Ecto neural progenitor cell (in vitro differentiated cells): ENCODE data around the gene GOPC.
"Not testable (repeated sequence)": the region's sequence is repeated elsewhere in the genome, so short reads cannot be mapped to it uniquely, and the experiment has no call there.

ENCODE experiments used
- DNase-seq: peaks from one replicate; pipeline ENCODE4 v3.0.0-alpha.2; 2018; ENCODE audit warnings: low spot score

Gene GOPC

DNA sequence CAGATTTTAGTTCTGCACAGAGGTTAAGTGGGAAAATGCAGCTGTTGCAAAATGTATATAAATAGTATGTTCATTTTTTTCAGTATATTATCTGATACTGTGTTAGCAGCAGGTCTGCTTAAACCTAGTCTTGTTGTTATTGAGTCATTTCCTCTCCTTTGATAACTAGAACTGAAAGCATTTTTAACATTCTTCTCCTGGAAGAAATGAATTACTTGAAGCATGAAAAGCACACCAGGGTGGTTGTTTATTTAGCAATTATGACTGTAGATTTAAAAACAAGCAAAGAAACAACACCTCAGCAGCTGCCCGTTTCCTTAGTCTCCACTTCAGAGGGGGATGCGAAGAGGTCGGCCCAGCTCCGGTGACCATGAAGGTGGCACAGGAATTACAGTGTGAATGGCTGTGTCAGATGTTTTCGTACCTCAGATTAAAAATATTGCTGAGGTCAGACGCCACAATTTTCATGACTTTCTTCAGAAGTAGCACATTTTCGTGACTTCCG is 53.5 kb downstream of the GOPC start:
- no peak for DNase-seq

GRCh38 chr6:117547688-117548621 is 54.4 kb downstream of the GOPC start:
- no peak for DNase-seq

- no peak for DNase-seq
Observed at GRCh38 chr6:117546674-117547073, 55.6 kb downstream of the GOPC start.

GRCh38 chr6:117545161-117545595 is 57.1 kb downstream of the GOPC start:
- DNase-seq: no peak

- DNase-seq: no peak
Observed at GRCh38 chr6:117544716-117545115, 57.6 kb downstream of the GOPC start.

GRCh38 chr6:117542493-117542892 is 59.8 kb downstream of the GOPC start:
- no peak for DNase-seq

DNA sequence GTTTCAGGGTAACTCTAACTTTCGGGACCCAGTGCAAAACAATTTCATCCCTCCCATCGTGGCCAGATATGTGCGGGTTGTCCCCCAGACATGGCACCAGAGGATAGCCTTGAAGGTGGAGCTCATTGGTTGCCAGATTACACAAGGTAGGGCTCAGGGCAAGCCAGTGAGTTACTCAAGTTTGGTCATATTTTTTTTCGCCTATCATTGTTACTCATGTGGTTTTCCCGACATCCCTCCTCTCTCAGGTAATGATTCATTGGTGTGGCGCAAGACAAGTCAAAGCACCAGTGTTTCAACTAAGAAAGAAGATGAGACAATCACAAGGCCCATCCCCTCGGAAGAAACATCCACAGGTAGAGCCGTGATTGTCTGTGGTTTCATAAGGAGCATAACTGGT is 61.6 kb downstream of the GOPC start:
- DNase-seq: no peak

- DNase-seq: no peak
Observed at GRCh38 chr6:117538615-117539014, 63.7 kb downstream of the GOPC start.

DNA sequence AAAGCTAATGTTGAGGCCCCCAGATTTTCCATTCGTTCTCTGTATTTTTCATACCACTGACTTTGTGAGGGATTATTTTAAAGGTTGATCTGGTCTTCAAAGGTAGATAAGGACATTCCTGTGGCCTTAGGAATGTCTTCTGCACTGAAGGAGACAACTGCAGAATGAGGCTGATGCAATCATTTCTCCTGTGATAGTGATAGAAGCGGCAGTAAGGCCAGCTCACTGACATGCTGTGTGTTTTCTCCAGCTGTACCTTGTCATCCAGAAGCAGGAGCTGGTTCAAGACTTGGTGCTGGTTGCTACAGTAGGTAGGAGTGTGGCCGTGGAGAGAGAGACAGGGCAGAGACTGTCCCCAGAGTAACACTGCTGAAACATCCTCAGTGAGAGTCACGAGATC is 66.0 kb downstream of the GOPC start:
- no peak for DNase-seq

DNA sequence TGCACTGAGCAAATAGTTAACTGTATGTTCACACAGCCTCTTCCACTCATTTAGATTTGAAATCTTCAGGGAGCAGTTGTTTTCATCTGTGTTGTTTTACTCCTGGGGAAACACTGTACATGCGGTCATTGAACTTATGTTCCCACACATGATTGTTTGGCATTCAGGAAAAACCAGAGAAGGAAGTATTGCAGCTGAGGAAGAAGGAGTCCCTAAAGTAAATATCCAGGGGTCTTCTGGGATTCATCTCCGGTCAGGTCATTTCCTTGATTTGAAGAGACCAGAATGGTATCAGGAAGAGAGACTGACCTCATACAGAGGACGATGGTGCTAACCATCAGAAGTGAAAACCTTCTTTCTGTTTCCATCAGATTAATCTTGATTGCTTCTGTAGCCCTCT is 67.3 kb downstream of the GOPC start:
- DNase-seq: no peak

DNA sequence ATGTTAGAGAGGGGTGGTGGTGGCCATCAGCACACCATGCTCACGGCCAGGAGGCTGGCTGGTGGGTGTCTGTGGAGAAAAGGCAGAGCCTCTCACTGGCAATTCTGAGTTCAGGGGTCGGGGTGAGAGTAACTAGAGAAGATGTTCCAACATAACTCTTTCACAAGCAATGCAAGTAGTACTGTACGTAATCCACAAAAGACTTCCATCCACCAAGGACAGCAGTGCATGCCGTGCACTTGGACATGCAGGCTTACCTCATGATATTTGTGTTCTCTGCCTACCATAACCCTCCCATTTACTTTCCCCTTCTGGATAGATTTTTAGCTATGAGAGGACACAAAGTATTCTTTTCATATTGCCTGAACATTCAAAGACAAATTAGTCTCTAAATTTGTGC is 68.5 kb downstream of the GOPC start:
- DNase-seq: no peak

DNA sequence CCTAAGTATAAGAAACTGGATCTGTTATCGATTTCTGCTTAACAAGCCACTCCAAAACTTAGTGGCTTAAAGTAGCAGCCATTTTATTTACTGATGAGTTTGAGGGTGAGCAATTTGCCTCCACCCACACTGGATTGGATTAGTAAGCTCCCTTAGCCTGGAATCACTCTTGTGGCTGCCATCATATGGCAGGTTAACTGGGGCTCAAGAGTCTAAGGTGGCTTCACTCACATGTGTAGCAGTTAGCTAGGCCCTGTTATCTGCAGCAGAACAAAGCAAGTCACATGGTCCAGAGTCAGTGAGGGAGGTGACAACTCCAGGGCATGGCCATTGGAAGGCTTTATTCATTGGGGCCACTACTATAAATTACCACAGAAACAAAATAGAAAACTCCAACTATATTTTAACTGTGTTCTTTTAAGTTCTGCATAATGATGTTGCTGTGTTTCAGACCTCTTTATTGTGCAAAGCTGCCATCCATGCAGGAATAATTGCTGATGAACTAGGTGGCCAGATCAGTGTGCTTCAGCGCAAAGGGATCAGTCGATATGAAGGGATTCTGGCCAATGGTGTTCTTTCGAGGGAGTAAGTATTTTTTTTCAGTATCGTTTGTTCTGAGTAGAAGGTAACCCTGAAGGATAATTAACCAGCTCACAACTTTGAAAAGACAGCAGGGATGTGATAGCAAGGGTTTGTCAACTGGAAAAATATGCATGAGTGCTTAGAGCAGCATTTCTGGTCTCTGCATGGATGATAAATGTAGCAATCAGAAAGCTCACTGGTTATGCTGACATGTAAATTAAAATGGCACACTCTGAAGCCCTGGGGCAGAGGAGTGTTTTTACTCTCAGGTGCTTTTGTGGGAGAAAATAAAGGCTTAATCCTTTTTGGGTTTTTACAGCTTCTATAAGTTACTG is 70.2 kb downstream of the GOPC start:
- DNase-seq: no peak

GRCh38 chr6:117531346-117531745 is 71.0 kb downstream of the GOPC start:
- DNase-seq: no peak

GRCh38 chr6:117530467-117531242 is 71.7 kb downstream of the GOPC start:
- DNase-seq: no peak

DNA sequence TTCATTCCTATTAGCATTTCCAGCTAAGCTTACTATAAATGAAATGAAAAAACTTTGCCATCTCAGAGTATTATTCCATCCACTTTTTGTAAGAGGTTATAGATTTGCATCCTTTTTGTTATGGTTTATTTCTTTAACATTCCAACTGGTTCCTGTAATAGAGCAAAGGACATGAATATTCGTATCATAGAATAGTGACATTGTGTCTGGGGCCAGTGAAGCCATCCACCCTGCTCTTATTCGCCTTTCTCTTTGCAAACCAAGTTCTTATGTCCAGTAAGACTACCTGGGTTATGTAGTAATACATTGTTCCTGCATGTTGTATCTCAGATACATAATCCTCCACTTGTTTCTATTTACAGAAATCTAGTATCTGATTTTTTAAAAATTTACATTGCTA is 76.7 kb downstream of the GOPC start:
- no peak for DNase-seq

DNA sequence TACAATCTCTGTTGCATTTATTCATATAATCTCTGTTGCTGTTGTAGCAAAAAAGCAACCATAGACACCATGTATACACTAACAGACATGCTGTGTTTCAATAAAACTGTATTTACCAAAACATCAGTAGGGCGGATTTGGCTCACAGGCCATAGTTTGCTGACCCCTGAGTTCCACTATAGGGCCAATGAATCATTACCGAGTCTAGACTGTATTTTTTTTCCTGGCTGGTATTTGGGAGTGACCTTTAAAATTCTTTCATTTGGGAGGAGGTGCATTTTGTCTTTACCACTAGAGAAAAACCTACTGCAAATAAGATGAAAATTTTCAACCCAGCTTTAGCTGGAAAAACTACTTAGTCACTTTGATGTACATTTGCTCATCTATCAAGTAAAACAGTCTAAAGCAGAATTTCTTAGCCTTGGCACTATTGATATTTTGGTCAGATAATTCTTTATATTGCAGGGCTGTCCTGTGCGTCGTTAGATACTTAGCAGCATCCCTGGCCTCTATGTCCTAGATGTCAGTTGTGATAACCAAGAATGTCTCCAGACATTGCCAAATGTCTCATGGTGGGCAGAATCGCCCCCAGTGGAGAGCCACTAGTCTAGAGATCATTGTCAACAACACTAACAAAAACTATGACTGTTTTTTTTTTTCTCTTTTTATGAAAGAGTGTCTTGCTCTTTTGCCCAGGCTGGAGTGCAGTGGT is 80.4 kb downstream of the GOPC start:
- no peak for DNase-seq

GRCh38 chr6:117520603-117521395 is 81.5 kb downstream of the GOPC start:
- DNase-seq: no peak

DNA sequence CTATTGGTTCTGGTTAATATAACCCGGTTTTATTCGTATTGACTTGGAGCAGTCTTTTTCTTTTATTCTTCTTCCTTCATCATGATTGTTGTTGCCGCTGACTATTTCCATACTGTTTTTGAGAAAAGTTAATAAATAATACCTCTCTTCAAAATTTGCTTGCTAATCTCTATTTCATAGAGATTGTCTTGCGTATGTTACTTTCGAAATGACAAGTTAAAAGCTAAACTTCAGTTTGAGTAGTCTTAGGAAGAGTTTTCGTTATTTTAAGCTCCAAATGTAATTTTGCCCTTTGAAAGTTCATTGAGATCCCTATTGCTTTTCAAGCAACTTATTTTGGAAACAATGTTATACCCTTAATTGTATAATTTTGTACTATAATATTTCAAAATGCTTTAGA is 83.4 kb downstream of the GOPC start:
- no peak for DNase-seq

GRCh38 chr6:117517995-117518394 is 84.3 kb downstream of the GOPC start:
- not testable (repeated sequence) for DNase-seq

DNA sequence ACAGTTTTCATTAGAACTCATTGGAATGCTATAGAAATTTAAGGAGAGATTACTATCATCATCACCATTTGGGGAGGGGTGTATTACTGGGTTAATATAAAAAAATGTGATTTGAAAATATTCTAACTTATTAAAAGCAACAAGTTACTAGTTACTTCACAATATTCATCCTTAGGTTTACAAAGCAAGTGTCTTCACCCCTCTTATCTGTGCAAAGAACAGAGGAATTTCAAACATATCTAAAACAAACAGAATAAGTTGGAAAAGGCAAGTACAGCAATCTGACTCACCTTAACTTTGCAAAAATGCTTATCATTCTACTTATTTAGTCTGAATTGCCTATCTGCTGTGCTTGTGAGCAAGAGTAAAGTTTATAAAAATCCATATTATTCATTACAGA is 87.0 kb downstream of the GOPC start:
- no peak for DNase-seq
